Measurements from ENCODE around the gene VWC2. TPM values are rescaled to one million over a fixed set of nuclear protein-coding genes. Genes with fewer than 3 reads are reported as not detected.

Gene VWC2
- total and polyA plus RNA-seq, 2 of the 8 experiments (the other 6 are each of a cell fraction or from before 2014, with no cell fraction given), result 0.24 to 0.30 TPM

DNA sequence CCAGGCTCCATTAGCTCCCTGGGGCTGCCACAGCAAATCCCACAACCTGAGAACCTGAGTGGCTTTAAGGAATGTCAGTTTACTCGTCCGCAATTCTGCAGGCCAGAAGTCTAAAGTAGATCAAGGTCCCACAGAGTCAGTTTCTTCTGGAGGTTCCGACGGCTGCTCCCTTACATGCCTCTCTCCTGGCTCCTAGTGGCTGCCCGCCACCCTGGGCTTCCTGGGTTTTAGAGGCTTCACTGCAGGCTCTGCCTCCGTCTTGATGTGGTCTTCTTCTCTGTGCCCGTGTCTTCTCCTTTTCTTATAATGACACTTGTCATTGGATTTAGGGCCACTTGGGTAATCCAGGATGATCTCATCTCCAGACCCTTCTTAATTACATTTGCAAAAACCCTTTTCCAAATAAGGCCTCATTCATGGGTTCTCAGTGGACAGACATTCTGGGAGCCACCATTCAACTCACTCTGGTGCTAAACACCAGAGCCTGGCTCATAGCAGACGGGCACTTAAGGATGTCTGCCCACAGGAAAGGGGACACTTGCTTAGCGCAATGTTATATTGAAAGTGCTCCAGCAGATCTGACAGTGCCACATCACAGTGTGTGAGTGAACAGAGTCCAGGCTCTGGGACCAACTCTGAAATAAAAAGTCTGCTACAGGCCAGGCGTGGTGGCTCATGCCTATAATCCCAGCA is 77.6 kb downstream of the VWC2 start:
- H2BK15ac ChIP-seq (ENCODE audit: low read length), result no peak overlapping the region
- H3K9me3 ChIP-seq (ENCODE audit: insufficient read depth in 2 of 2, low read depth in 1 of 2, low read length in 1 of 2), result no peaks in the 10 kb centered on the region
- H3K23me2 ChIP-seq (ENCODE audit: low read depth, low read length), result no peaks in the 10 kb centered on the region
- H3K56ac ChIP-seq (replicated peaks; ENCODE audit: insufficient read length, low read depth, low read length), result no peak overlapping the region
- no peak overlapping the region for H3K4ac ChIP-seq (replicated peaks; ENCODE audit: insufficient read length, low read depth, low read length)
- H3K27ac ChIP-seq (ENCODE audit: low read depth, low read length), result no peak overlapping the region
- H3K4me2 ChIP-seq (ENCODE audit: insufficient read depth in 1 of 2, low read depth in 2 of 2, low read length in 2 of 2), result no peak overlapping the region
- no peak overlapping the region for H4K91ac ChIP-seq (replicated peaks; ENCODE audit: insufficient read length, low read length)
- no peak overlapping the region; the same call in 1 of the 2 replicates for H4K8ac ChIP-seq (ENCODE audit: extremely low read depth, insufficient read depth, low read length)
- no peak overlapping the region for H2BK20ac ChIP-seq (ENCODE audit: low read length)
- H2BK5ac ChIP-seq (ENCODE audit: low read depth, low read length), result no peak overlapping the region
- no peaks in the 10 kb centered on the region for H3K27me3 ChIP-seq (replicated peaks in 1 of 4; ENCODE audit: control insufficient read depth in 3 of 4, extremely low read depth in 1 of 4, insufficient read depth in 3 of 4, low read length in 3 of 4)
- FAIRE-seq (no peak), DNase-seq (ENCODE audit: low read depth in 1 of 2, low spot score in 2 of 2) (no peak)
- H3K4me3 ChIP-seq (ENCODE audit: extremely low read depth in 1 of 4, insufficient read depth in 2 of 4, low read depth in 3 of 4, low read length in 4 of 4), result no peak overlapping the region
- H3K4me1 ChIP-seq (replicated peaks in 1 of 4; ENCODE audit: control insufficient read depth in 3 of 4, insufficient read depth in 4 of 4, low read length in 3 of 4), result peaks cover 3 to 7% (median 5%) of the 10 kb centered on the region in 4 experiments
- H4K5ac ChIP-seq (ENCODE audit: insufficient read length, low read depth, low read length), result no peak overlapping the region
- TF ChIP-seq BCL11A (IDR thresholded peaks at IDR 0.05; ENCODE audit: low read depth in 2 of 2, low read length in 2 of 2) (no peak), RAD21 (IDR thresholded peaks at IDR 0.05 in 1 of 2, conservative IDR thresholded peaks at IDR 0.05 in 1 of 2; ENCODE audit: low read depth in 2 of 2, low read length in 2 of 2) (peak; percentile 53 to 64)
- TF ChIP-seq, protein P1, sequence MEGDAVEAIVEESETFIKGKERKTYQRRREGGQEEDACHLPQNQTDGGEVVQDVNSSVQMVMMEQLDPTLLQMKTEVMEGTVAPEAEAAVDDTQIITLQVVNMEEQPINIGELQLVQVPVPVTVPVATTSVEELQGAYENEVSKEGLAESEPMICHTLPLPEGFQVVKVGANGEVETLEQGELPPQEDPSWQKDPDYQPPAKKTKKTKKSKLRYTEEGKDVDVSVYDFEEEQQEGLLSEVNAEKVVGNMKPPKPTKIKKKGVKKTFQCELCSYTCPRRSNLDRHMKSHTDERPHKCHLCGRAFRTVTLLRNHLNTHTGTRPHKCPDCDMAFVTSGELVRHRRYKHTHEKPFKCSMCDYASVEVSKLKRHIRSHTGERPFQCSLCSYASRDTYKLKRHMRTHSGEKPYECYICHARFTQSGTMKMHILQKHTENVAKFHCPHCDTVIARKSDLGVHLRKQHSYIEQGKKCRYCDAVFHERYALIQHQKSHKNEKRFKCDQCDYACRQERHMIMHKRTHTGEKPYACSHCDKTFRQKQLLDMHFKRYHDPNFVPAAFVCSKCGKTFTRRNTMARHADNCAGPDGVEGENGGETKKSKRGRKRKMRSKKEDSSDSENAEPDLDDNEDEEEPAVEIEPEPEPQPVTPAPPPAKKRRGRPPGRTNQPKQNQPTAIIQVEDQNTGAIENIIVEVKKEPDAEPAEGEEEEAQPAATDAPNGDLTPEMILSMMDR (IDR thresholded peaks at IDR 0.05; ENCODE audit: control extremely low read depth in 1 of 3, insufficient read depth in 1 of 3, low read depth in 1 of 3, low read length in 3 of 3), result peak; percentile 30 to 41 (median 38); a peak in 3 of 4 replicates
- no peaks in the 10 kb centered on the region for H3K36me3 ChIP-seq (ENCODE audit: control insufficient read depth in 2 of 4, insufficient read depth in 4 of 4, low read length in 3 of 4)
- no peaks in the 10 kb centered on the region for H3K79me1 ChIP-seq (ENCODE audit: low read depth, low read length)
- CTCF ChIA-PET (ENCODE audit: partially characterized antibody), result interaction anchor here (0.7 to 2.1 kb wide), 4 partner anchors 11 to 1081 kb away, joined by 3 to 8 read pairs (median 6); no protein-coding TSS in a partner anchor
- no peak overlapping the region for H2AFZ ChIP-seq (ENCODE audit: low read length)
- H3K79me2 ChIP-seq (ENCODE audit: control insufficient read depth in 1 of 2, insufficient read depth in 2 of 2, low read length in 2 of 2), result no peaks in the 10 kb centered on the region
- no peak overlapping the region; the same call in 1 of the 2 replicates for H2AK5ac ChIP-seq (ENCODE audit: low read depth, low read length)
- no peak overlapping the region for H3K14ac ChIP-seq (ENCODE audit: insufficient read length)
- H2BK12ac ChIP-seq (ENCODE audit: low read depth, low read length), result no peak overlapping the region
- no peak overlapping the region for H2BK120ac ChIP-seq (replicated peaks; ENCODE audit: low read depth, low read length)
- no peak overlapping the region; the same call in 1 of the 2 replicates for H3K18ac ChIP-seq (ENCODE audit: extremely low read depth, low read length)
- 91% methylated on average over 10 of the region's 10 CpGs; no CpG with 5 or more reads in 1 of the 2 experiments for WGBS, 2 experiments (ENCODE audit: extremely low coverage in 1 of 2, insufficient coverage in 1 of 2, insufficient read length in 1 of 2, insufficient replicate concordance in 2 of 2, low coverage in 1 of 2, low lambda C conversion rate in 2 of 2, missing lambda C conversion rate in 1 of 2)
- POLR2A ChIA-PET (ENCODE audit: partially characterized antibody), result interaction anchor here (1.1 kb wide), 1 partner anchor 1678 kb away, joined by 3 read pairs; no protein-coding TSS in a partner anchor
- H3K9ac ChIP-seq (replicated peaks in 1 of 4; ENCODE audit: extremely low read depth in 1 of 4, low read depth in 3 of 4, low read length in 3 of 4), result no peak overlapping the region
- H4K20me1 ChIP-seq (replicated peaks in 1 of 2; ENCODE audit: control insufficient read depth in 1 of 2, insufficient read depth in 2 of 2, low read length in 2 of 2), result no peaks in the 10 kb centered on the region
- H3K23ac ChIP-seq (ENCODE audit: insufficient read length), result no peak overlapping the region

Measured in H1 (cell line).